ENCODE data around the gene CIZ1.
A peak's percentile ranks its signal among the peaks of the same experiment; 100 is the strongest.

The CIZ1 gene

DNA sequence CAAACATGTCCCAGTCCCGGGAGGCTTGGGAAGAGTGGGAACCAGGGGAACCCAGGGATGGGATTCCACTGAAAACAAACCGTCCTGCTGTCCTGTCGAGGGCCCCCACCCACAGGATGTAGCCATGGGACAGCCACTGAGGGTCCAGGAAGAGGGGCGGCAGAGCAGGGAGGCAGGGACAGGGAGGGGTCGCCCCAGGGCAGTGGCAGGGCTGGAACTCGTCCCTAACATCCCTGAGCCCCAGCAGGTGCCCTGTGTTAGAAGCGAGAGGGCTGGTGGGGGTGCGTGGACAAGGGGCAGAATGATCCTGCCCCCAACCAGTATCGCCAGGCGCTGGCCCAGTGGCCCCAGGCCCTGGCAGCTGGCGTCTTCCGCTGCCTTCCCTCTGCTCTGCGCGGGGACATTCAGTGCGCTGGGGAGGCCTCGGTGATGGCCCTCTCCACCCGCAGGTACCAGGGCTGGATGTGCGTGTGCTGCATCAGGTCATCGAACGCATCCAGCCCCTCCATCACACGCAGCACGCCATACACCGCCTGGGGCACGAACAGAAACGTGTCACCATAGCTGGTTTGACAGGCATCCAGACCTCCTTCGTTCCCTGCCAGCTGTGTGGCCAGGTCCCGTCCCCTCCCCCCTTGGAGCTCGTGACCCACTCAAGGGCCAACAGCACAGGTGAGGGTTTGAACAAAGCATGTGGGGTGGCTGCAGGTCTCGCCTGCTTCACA lies 70.5 kb downstream of the CIZ1 start:
- H3K4me3 ChIP-seq (ENCODE audit: low read depth, low read length): no peak overlapping the region
- in situ Hi-C loops (cut with HindIII; ENCODE audit: low sequenced_read_pairs): no loop called here
- TF ChIP-seq, protein P1, sequence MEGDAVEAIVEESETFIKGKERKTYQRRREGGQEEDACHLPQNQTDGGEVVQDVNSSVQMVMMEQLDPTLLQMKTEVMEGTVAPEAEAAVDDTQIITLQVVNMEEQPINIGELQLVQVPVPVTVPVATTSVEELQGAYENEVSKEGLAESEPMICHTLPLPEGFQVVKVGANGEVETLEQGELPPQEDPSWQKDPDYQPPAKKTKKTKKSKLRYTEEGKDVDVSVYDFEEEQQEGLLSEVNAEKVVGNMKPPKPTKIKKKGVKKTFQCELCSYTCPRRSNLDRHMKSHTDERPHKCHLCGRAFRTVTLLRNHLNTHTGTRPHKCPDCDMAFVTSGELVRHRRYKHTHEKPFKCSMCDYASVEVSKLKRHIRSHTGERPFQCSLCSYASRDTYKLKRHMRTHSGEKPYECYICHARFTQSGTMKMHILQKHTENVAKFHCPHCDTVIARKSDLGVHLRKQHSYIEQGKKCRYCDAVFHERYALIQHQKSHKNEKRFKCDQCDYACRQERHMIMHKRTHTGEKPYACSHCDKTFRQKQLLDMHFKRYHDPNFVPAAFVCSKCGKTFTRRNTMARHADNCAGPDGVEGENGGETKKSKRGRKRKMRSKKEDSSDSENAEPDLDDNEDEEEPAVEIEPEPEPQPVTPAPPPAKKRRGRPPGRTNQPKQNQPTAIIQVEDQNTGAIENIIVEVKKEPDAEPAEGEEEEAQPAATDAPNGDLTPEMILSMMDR (IDR thresholded peaks at IDR 0.05; ENCODE audit: low read depth, low read length, missing control alignments): no peak
- DNase-seq (ENCODE audit: low read depth): no peak

DNA sequence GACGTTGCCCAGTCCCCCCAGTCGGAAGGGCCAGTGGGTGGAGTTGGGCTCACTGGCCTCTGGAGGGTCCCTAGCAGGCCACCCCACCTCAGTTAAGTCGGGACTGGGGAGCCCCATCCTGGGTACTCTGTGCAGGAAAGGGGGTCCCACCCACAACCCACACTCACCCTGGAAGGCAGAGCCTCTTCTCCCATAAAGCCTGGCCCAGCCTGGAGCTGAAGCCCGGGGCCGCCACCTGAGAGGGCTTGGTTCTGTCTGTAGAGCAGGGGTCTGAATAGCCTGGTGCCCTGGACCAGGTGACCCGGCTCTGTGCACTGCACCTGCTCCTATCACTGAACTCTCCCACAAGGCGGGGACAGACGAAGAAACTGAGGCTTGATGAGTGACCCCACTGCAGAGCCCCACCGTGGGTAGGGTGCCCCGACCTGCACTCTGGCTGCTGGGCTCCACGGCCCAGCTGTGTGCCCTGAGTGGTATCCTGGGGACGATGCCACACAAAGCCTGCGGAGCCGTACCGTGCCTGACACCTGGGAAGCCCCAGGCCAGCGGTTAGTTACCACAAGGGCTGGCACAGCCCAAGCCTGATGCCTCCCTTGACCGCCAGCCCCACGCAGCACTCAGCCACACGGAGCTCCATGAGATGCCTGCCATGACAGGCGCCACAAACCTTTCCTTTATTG lies 71.2 kb downstream of the CIZ1 start:
- no peak for DNase-seq (ENCODE audit: low read depth)
- no peak overlapping the region for H3K4me3 ChIP-seq (ENCODE audit: low read depth, low read length)
- TF ChIP-seq, protein P1 (IDR thresholded peaks at IDR 0.05; ENCODE audit: low read depth, low read length, missing control alignments): no peak
- in situ Hi-C loops (cut with HindIII; ENCODE audit: low sequenced_read_pairs): no loop called here

DNA sequence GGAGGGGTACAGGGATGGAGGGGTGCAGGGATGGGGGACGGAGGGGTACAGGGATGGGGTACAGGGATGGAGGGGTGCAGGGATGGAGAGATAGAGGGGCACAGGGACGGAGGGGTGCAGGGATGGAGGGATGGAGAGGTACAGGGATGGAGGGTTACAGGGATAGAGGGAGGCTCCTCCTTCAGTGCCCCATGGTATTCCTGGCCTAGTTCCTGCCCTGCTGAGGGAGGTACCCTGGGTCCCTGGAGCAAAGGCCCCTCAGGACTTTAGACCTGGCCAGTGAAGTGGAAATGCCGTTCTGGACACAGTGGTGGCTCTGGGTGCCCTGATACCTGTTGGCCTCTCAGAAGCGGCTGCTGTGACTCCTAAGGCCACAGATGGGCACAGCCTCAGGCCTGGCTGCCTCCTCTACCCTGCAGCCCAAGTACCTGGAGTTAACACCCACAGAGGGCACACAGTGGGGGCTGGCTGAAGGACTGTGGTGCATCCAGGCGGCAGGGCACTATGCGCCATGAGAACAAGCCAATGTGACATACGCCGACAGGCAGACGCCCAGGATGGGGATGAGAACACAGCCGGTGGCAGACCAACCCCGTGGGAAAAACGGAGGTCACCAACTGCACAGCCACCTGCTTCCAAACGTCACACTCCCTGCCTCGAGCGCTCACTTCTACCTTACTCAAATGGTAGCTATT lies 72.3 kb downstream of the CIZ1 start:
- TF ChIP-seq, protein P1 (IDR thresholded peaks at IDR 0.05; ENCODE audit: low read depth, low read length, missing control alignments): no peak
- H3K4me3 ChIP-seq (ENCODE audit: low read depth, low read length): no peak overlapping the region
- in situ Hi-C loops (cut with HindIII; ENCODE audit: low sequenced_read_pairs): no loop called here
- no peak for DNase-seq (ENCODE audit: low read depth)

DNA sequence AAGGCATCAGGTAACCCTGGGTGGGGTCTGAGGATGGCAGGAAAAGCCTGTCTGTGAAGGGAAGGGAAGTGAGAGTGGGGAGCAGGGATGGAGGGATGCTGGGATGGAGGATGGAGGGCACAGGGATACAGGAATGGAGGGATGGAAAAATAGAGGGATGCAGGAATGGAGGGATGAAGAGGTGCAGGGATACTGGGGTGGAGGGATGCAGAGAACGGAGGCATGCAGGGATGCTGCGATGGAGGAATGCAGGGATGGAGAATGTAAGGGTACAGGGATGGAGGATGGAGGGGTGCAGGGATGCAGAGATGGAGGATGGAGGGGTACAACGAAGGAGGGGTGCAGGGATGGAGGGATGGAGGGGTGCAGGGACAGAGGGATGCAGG lies 72.9 kb downstream of the CIZ1 start:
- in situ Hi-C loops (cut with HindIII; ENCODE audit: low sequenced_read_pairs): no loop called here
- TF ChIP-seq, protein P1 (IDR thresholded peaks at IDR 0.05; ENCODE audit: low read depth, low read length, missing control alignments): no peak
- H3K4me3 ChIP-seq (ENCODE audit: low read depth, low read length): no peak overlapping the region
- no peak for DNase-seq (ENCODE audit: low read depth)

DNA sequence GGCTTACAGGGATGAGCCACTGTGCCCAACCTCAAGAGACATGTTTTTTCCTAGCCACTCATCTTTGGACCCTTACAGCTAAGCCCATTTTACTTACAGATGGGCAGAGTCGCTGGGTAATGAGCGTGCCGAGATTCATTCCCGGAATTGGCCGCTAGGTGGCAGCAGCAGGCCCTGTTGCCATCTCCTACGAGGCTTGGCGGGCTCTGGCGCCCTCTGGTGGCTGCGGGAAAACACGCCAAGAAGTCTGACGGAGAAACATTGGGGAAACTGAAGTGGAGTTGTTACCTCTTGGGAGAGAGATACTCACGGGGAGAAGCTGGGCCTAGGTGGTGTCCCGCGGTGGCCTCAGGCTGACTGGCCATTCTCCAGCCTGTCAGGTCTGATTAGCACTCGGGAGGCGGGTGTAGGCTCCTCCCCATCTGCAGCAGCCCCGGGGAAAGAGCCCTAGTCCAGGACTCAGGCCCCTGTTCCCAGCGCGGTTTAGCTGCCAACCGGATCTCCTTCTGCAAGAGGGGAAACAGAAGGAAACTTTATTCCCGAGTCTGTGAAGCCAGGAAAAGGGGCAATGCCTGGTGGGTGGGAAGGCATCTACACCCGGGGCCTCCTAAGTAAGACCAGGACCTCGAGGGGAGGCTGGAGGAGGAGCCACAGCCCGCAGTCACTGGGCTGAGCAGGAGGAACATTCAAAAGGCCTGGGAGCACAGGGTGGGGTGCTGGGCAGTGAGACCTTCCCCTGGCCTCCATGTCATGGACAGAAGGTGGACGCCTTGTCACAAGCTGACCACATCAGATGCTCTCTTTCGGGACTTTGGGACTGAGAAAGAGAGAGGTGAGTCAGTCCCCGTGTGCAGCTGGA lies 73.5 kb downstream of the CIZ1 start:
- no peak overlapping the region for H3K4me3 ChIP-seq (ENCODE audit: low read depth, low read length)
- TF ChIP-seq, protein P1 (IDR thresholded peaks at IDR 0.05; ENCODE audit: low read depth, low read length, missing control alignments): peak; percentile 100
- in situ Hi-C loops (cut with HindIII; ENCODE audit: low sequenced_read_pairs): no loop called here
- peak; percentile 77 for DNase-seq (ENCODE audit: low read depth)
